GM19099 (cell line): Measurements from ENCODE around the gene FZR1.

Experiments
- POLR2A ChIP-seq: IDR thresholded peaks from 3 replicates; pipeline ENCODE4 v1.6.1; 2011; ENCODE audit warnings: low read depth; ENCODE audit not compliant: insufficient read length; ENCODE audit errors: extremely low read depth

FZR1 gene

DNA sequence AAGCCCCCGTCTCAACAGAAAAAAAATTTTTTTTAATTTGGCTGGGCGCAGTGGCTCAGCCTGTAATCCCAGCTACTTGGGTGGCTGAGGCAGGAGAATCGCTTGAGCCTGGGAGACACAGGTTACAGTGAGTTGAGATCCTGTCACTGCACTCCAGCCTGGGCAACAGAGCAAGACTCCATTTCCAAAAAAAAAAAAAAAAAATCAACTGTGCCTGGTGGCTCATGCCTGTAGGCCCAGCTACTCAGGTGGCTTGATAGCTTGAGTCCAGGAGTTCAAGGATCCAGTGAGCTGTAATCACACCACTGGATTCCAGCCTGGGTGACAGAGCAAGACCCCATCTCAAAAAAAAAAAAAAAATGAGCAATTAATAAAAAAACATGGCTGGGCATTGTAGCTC is 4.3 kb upstream of the FZR1 start:
- TF ChIP-seq POLR2A, result no peak

DNA sequence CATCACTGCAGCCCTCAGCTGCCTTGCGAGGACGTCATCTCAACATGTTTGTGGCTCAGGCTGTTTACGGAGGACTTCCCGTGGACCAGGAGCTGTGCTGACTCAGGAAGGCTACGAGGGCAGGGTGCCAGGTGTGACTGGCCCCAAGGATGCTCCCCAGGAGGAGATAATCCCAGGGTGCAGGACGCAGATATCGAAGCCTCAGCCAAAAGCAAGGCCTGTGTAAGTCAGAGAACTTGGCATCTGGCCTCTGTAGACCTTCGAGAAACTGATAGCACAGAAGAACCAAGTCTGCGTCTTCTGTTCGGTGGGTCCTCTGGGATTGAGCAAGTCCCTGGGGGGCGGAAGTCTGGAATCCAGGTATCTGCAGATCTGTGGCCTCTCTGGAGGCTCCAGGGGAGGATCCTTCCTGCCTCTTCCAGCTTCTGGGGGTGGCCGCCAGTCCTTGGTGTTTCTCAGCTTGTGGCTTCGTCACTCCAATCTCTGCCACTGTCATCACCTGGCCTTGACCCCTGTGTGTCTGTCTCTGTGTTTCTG is 3.0 kb upstream of the FZR1 start:
- TF ChIP-seq POLR2A, result no peak

DNA sequence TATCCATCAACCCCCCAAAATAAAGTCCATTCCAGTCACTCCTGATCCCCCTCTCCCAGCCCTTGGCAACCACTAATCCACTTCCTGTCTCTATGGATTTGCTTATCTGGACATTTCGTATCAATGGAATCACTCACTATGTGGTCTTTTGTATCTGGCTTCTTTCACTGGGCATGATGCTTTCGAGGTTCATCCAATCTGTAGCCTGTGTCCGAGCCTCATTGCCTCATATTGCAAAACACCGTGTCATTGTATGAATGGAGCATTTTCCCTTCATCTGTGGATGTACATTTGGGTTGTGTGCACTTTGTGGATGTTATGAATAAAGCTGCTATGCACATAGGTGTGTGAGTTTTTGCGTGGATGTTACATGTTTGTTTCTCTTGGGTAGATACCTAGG is 1.4 kb upstream of the FZR1 start:
- no peak for TF ChIP-seq POLR2A

DNA sequence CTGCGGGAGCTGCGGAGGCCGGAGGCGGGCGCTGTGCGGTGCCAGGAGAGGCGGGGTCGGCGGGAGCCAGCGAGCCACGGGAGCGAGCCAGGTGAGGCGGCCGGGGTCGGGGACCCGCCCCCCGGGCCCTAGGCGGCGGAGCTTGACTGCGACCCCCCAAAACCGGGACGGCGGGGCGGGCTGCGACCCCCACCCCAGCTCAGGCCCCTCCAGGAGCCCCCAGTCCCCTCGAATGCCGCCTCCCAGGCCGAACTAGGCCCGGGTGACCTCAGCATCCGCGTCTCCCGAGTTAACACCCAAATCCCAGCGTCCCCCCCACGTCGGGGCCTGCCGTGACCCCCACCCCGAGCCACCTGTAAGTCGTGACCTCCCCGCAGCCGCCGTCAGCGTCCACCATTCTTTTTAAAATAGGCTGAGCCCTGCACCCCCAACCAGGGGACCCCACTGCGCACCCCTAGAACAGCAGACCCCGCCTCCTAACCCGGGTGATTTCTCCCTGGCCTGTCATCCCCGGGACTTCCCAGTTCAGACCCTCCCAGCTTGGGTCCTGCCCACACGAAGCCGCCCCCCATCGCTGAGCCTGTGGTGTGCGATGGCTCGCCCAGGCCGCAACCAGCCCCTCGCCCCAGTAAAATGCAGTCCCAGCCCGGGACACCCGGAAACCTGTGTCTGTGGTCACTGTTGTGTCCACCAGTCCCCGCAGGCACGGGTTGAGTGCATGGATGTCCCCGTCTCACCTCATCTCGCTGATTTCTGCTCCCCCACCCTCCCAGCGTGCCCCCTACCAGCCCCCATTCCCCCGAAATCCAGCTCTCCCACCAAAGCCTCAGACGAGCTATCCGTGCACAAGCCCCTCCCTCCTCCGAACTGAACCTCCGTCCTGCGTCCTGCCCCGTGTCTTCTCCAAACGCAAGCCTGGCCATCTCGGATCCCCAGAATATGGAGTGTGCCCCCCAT is 551 bp downstream of the FZR1 start:
- TF ChIP-seq POLR2A, result no peak

DNA sequence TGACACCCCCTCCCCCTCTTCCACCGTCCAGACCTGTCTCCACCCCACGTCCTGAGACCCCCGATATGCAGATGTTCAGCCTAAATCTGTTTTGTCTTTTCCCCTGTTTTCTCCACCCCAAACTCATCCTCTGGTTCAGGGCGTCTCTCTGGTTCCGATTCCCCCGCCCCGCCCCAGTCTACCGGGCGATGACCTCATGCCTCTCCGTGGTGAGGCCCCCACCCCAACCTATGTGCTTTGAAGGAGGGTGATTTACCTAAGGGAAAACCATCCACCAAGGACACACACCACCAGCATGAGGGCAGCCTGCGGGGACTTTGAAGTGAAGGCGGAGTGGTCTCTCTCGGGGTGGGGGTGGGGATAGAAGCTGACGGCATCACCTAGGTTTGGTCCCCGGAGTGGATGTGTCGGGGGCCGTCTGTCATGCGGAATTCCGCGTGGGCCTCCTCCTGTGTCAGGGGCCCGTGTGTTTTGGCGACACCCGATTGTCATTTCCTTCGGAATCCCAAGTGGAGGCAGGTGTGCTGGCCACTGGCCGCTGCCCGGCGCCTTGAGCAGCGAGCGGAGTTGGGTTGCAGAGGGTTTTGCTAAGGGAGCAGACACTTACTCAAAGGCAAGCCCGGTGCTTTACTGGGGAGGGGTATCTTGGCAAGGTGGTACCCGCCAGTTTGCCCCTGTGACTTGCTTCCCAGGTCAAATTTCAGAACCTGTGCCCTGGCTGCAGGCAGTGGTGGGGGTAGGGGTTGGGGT is 1.4 kb downstream of the FZR1 start:
- no peak for TF ChIP-seq POLR2A

DNA sequence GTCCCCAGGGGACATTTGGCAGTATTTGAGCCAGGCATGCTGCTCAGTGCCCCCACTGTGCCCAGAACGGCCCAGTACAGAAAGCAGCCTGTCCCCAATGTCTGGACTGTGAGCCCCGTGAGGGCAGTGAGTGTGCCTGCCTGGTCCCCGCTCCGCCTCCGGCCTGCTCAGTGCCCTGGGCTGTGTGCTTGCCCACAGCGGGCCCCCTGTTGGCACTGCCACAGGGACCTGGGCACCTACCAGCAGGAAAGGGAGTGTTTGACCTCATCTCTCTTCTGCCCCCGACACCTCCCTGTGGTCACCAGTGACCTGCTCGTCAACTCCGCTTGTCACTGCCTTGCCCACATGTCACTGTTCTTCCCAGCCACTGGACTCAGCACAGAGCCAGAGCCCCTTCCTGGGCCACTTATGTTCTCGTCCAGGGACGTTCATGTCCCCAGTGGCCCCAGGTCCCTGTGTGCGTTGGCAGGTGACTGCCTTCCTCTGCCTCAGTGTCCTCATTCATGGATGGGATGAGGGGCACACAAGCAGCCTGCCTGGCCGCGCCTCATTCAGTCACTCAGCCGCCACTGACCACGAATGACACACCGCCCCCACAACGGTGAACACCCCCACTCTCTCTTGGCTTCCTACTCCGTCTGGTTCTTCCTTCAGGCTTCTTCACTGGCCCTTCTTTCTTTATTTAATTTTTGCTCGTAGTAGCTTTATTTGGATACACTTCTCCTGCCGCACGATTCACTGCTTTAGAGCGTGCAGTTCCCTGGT is 2.8 kb downstream of the FZR1 start:
- no peak for TF ChIP-seq POLR2A

DNA sequence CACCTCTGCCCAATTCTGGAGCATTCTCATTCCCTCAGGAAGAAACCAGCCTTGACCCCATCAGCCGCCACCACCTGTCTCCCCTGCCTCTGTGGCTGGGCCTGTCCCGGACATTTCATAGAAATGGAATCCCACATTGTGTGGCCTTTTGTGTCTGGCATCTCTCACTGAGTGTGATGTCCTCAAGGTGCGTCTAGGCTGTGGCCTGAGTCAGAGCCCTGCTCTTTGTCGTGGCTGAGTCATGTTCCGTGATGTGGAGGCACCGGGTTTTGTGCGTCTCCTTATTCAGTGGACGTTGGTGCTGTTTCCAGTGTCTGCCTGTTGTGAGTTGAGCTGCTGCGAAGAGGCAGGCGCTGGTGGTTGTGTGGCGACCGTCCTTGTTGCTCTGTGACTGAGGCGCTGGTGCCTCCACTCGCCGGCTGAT is 3.5 kb downstream of the FZR1 start:
- TF ChIP-seq POLR2A, result no peak

DNA sequence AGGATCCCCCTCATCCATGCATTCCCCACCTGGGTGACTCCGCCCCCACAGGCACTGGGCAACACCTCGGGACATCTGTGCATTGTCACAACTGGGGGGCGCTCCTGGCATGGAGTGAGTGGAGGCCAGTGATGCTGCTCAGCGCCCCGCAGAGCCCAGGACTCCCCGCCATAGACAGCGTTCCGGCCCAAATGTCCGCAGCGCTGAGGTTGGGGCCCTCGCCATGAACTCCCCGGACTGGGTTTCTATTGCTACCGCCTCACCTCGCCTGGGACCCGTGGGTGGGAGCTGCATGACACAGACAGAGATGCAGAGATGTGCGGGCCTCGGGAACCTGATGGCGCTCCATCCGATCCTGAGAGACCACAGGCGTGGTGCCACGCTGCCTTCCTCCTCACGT is 4.6 kb downstream of the FZR1 start:
- TF ChIP-seq POLR2A, result no peak

DNA sequence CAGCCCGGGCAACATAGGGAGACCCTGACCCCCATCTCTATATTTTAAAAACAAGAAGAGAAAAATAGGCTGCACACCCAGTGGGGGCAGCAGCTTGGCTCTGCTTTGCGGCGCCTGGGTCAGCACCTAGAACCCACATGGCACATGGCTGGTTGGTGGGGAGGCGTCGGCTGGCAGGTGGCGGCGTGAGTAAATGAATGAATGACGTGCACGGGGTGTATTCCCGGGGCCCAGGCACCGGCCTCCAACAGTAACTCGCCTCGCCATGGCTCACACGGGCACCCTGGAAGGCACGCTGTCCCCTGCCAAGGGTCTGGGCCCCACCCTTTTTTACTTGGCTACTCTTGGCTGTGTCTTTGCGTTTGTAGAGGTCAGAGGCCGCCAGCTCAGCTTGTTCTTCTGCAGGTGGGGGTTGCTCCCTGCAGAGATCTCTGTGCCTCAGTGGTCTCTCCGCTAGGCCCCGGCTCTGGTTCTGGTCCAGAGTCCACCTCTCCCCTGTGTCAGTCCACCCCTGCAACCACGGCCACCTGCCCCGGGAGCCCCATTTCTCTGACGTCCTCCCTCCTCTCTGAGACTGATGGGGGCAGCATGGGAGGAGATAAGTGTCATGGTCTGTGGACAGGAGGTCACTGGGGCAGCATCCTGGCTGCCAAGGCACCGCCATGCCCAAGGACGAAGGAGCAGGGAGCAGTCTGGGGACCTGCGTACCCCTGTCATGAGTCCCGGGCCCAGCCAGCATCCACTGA is 5.6 kb downstream of the FZR1 start:
- no peak for TF ChIP-seq POLR2A

DNA sequence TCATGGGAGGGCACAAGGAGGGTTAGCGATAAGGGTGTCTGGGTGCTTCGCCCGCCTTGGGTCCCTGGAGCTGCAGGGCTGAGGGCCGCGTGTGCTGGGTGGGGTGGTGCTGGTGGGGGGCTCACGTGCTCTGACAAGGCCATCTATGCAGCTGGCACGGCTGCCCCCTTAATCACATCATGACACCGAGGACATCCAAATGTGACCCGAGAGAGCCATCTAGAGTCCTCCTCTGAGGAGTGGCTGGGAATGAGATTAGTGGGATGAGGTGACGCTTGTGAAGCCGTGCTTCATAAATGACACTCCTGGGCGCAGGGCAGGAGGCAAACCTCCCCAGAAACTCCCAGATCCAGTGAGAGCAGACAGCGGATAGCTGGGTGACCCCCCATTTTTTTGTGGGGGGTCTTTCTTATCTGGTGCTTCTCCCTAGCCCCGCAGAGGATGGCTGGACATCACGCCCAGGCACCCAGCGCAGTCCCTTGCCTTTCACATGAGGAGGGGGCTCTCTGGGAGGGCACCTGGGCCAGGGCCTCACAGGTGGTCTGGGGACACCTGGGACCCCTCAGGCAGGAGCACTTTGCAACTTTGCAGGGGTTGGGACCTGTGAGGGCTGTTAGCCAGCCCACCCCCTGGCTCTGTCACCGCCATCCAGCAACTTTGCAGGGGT is 6.6 kb downstream of the FZR1 start:
- TF ChIP-seq POLR2A, result no peak

DNA sequence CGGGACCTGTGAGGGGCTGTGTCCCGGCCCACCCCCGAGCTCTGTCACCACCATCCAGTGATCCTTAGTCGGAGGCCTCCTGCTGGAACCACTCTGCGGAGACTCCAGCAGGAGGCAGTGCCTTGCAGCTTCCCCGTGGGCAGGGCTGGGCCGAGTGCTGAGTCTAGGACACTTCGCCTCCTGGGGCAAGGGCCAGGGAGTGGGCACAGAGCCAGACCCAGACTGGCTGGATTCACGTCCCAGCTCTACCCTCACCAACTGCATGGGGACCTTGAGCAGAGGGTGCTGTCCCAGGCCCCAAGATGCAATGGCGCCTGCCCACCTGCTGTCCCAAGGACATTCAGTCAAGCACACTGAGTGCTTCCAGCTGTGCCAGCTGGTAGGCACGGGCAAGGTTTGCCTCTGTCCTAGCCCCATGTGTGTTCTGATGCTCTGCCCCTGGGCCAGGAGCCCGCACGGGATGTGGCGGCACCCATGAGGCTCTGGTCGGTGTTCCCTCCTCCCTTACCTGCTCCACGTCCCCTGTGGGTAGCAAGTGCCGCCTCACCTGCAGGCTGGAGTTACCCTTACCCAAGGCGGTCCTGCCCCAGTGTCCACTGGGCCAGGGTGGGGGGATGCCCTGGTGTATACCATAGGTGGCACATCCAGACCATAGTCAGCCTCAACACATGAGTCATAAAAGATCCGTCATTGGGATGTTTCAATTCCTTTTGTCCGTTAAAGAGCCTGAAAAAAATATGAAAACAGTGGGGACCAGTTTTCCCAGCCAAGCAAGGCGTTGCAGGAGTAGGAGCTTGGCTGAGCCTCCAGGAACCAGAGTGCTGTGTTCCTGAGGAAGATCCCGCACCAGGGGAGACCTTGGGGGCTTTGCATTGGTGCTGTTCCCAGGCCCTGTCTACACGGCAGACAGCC is 7.4 kb downstream of the FZR1 start:
- no peak for TF ChIP-seq POLR2A

DNA sequence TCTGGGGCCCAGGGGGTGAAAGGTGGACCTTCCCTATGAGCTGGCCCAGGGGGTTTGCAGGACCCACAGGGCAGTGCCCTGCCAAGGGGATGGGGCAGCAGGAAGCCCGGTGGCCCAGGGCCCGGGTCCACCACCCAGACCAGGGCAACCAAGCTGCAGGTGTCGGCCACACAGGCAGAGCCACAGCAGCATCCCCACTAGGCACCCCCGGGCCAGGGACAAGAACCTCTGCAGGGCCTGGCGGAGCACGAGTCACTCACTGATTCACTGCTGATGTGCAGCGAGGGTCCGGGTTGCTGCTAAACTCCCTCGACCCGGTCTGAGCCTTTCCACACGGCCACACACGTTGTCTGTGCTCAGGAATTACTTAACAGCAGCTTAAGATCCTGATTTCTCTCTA is 8.8 kb downstream of the FZR1 start:
- TF ChIP-seq POLR2A, result no peak
